HG02981 (cell line): ENCODE results near the gene BMPER.

ENCODE experiments used
- ATAC-seq: cut with Tn5 transposase; IDR thresholded peaks from one replicate; pipeline ENCODE4 v1.9.1; 2021; ENCODE audit warnings: mild to moderate bottlenecking, moderate library complexity; ENCODE audit not compliant: unreplicated experiment

Gene BMPER

DNA sequence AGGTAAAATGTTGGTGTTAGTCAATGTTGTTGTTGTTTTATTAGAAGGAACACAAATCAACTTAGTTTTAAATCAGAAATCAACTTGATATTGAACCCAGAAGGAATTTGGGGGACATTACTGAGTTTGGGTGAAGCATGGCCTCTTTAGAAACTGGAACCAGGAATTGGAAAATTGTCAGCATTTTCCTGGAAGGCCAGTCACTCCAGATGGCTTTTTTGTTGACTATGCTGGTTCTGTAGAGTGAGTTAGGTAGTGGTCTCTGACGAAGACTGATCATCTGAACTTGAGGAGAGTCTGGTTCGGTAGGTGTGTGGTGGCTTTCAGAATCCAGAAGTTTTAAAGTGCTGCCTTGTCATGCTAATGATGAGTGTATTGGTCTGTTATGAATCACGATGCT lies 111.5 kb downstream of the BMPER start:
- ATAC-seq: no peak

DNA sequence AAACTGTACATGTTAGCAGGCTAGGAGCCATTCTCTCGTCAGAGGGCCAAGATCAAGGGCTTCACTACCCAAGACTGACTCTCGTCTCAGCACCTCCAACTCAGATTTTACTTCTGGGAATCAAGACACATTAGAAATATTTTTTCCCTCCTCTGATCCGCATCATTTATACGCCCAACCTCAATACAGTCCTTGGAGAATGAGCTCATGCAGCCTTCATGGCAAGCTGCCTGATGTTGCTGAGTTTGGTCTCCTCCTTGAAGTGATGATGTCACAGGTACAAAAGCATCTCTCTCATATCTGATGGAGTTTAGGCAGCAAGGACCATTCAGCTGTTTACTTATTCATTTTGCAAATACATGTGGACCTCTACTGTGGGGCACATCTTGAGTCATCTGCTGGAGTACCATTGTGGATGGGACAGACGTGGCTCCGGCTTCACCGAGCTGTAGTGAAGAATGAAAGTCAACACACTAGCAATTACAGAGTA lies 114.0 kb downstream of the BMPER start:
- no peak for ATAC-seq

DNA sequence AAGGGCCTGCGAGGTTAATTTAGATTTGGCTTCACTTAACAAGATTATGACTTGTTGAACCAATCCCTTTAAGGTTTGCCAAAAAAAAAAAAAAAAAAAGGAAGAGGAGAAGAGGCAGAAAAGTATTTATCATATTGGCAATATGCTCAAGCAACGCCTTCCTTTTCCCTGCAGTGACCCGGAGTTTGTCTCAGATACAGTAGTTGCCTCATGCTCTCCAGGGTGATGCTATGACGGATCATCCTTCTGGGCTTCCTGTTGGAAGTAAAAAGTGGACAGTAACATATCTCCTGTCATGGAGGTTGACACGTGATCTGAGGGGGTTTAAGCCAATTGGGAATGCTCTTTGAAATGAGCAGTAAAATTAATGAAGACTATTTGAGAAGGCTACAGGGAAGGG lies 117.3 kb downstream of the BMPER start:
- no peak for ATAC-seq

DNA sequence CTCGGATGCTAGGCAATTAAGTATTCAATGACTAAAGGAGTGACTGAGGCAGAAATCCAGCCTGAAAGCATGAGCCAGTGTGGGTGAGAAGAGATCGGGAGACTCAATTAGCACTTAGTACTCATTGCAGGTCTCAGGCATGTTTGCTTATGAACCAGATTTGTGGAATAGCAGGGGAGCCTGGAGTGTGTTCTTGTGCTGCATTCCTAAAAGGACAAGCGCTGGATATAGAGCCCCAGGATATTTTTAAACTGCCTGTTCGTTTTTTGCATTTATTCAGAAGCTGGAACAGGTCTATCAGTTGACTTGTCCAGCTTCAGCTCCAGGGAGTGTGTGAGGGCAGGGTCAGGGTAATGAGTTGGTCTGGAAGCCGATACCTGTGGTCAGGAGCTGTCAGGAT lies 120.3 kb downstream of the BMPER start:
- no peak for ATAC-seq

DNA sequence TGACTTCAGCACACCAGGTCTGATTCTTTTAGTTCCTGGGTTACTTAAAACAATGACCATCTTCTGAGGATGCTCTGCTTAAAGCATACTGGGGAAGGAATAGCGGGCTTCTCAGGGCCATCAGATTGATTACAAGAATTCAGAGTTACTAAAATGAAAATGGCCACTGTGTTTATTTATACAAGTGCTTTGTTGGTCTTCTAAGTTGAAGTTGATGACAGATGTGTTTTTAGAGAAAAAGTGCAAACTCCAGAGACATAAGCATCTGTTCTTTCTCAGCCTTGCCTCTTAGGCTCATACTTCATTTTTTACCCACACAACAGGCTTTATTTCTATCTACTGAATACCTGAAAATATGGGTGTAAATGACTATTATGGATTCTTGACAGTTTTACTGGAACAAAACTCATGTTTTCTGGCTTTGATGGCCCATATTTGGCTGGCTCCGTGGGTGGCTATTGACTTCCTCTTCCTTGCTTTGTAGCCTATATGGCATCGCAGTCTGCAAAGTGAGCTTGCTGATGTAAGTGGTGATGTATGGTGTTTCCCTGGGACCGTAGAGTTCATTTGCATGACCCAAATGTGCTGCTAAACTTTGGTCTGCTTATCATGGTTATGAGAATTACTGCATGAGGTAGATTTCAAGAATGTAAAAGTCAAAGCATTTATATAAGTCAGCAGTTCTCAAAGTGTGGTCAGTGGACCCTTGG lies 121.3 kb downstream of the BMPER start:
- ATAC-seq: no peak

DNA sequence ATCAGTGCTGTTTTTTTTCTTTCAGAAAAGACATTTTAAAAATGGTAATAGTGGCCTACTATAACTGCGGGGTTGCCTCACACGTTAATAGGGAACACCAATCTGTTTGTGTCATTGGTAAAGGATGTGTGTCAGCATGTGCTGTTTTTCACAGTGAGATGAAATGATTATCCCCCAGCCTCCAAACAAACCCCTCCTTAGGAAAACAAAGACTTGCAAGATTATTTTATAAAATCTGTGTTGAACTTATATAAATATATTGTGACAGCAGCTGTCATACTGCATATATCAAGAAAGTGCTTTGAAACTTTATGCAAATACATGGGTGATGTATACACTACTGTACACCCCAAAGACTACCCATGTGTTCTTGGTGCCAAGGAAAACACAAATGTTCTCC lies 125.8 kb downstream of the BMPER start:
- ATAC-seq: no peak

DNA sequence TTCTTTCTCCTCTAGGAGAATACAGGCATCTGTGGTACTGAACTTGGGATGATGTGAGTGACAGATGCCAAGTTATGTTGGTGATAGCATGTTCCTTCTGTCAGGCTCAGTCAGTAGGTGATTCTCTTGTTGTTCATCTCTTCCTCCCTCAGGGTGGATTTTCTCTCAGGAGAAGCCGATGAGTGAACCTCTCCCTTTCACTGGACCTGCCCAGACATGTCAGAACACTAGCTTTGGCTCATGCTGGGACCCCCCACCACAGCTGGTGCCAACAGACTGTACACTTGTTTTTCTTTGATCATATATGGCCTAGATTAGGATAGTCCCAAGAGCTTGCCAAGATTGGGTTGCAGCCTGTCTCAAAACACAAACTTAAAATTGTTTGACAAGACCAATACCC lies 129.4 kb downstream of the BMPER start:
- no peak for ATAC-seq

DNA sequence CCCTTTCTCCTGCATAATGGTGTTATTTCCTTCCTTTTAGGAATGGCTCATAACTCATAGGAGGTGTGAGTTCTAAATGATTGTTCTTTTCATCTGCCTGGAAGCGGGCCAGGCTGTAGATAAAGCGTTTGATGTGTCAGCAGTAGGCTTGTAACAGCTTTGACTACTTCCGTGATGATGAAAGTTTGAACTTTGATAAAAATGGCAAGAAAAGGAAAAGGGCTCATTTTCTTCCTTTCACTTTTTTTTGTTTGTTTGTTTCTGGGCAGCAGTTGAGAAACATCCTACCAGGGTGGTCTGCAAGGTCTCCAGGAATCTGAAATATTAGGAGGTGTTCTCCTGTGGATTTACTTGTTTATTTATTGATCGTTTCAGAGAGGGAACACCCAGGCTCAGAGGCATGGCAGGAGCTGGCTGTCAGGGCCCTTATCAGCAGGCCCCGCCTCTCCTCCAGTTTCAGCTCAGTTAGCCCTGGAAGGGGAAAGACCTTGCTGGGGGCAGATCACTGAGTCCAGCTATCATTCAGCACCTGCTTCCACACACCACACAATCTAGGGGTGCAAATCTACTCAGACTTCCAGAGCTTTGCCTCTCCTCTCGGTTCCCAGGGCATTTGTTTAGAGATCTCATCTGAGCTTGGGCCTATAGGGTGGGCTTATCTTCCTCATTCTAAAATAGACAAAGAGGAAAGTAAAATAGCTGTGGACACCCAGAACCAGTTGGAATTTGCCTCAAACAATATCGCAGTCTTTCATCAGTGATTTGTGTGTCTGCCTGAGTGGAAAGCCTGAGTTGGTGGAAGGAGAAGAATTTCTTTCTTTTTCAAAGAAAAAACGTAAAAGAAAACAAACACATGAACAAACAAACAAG lies 130.9 kb downstream of the BMPER start:
- no peak for ATAC-seq

DNA sequence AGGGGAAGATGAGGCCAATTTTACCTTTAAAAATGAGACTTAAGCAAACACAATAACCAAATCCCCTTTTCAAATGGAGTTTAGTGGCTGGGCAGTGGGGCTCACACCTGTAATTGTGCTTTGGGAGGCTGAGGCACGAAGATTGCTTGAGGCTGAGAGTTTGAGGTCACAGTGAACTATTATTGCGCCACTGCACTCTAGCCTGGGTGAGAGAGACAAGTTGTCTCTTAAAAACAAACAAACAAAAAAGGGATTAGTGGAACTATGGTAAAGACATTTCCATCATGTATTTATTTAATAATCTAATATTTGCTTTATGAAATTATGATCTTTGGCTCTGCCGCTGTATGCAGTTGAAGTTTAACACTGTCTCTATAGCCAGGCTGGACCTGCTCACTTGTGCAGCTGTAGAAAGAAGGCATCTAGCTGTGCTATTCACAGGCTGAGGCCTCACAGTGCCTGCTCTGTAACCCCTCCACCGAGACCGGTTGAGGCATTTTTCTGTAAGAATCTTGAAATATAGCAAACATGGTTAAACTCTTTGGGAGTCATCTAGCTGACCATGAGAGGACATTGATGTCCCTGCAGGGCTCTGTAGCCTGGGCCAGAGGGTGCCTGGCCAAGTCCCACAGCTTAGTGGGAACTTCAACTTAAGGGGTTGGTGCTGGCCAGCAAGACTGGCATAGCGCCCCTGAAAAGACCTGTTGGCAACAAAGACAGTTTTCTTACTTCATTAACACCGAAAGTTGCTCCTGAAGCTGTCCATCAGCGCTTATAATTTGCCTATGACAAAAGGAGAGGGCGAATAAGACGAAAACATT lies 131.8 kb downstream of the BMPER start:
- no peak for ATAC-seq

DNA sequence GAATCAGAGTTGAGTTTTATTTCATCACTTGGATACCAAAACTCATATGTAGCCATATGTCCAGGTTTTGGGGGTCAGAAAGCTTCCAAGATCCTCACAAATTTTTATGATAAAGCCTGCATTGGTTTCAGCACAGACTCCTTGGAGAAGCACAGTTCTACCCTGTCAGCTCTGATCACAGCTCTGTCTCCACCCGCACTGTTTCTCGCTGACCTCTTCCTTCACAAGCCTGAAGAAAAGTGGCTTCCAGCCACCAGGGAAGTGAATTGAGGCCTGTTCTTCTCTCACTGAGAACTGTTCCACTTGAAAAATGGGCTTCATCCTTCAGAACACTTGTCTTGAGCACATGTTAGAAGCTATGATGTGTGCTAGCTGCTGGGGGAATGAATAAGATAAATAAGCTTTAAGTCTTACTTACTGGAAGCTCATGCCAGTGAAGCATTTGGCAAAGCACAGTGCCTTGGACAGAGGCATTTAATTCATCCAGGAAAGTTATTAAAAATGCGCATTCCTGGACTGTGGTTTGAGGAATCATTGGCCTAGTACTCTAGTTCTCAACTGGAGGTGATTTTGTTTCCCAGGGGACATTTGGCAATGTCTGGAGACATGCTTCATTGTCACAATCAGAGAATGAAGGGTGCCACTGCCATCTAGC lies 133.6 kb downstream of the BMPER start:
- no peak for ATAC-seq

DNA sequence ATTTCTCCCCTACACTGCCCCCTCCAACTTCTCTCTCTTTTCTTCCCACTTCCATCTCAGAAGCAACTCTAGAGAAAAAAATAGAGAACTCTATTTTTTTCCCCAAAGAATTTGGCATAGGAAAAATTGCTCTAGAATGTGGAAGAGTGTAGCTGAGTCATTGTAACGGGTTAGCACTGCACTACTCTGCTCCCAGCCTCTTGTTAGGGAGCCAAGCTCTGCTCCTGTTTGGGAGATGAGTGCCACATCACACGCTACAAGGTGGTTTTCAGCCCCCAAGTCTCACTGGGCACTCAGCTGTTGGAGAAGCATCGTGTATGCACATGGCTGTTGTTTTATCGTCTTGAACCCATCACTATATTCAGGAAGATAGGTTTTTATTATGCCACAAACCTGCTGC lies 136.4 kb downstream of the BMPER start:
- ATAC-seq: no peak

DNA sequence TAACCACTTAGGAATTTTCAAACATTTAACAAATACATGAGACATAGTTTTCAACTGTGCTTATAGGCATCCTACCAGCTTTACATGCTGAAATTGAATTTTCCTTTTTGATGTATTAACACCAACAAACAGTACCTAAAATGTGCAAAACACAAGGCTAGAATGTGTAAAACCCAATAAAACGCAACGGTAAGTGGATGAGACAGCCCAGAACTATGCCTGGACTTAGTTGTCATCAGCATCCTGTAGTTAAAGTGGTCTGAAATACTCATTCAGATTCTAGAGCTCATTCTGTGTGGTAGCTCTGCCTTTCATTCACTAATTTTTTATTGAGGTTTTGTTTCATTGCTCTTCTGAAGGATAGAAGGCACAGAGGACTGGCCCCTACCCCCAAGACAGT lies 137.1 kb downstream of the BMPER start:
- ATAC-seq: no peak

DNA sequence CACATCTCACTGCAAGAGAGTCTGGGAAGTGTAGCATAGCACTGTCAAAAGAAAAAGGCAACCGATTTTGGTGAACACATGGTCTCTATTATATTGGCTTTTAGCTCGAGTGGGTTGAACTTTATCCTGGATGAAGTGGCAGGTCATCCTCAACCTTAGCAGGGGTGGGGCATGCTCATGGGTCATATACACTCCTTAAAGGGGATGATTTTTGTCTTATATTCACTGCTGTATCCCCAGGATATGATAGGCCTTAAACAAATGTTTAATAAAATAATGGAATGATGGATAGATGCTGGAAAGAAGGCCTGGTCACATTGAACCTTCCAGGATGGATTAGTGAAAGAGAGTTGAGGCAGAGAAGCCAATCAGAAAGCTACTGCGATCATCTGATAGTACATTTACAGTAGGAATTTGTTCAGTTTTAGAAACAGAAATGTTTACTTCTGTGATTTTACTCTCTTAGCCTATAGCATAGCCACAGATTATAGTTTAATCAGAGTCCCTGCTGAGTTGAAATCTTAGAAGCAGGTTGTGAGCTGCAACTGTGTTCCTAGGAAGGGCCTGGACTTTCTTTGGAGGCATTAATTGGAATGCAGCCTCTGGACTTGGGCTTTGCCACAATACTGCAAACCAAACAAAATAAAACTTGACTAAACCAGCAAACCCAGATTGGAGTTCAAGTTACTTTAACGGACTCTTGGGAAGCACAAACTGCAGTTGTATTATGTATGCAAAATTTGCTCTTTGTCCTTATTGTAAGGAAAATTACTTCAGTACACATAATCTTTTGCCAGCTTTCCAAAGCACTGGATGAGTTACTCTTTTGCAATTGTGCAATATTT lies 138.3 kb downstream of the BMPER start:
- no peak for ATAC-seq

DNA sequence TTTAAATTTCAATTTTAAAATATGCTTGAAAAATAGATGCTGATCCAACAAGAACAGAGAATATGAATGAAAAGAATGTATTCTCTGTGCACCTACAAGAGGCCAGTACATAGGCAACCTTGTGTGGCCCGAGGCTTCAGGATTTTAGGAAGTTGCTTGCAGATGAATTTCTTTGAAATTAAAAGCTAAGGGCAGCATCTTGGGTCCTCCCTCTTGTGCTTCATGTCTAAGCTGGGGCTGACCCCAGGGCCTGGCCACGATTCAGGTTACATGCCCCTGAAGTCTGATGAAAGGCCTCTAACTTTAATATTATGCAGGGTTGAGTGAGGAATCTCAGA lies 138.9 kb downstream of the BMPER start:
- ATAC-seq: no peak

DNA sequence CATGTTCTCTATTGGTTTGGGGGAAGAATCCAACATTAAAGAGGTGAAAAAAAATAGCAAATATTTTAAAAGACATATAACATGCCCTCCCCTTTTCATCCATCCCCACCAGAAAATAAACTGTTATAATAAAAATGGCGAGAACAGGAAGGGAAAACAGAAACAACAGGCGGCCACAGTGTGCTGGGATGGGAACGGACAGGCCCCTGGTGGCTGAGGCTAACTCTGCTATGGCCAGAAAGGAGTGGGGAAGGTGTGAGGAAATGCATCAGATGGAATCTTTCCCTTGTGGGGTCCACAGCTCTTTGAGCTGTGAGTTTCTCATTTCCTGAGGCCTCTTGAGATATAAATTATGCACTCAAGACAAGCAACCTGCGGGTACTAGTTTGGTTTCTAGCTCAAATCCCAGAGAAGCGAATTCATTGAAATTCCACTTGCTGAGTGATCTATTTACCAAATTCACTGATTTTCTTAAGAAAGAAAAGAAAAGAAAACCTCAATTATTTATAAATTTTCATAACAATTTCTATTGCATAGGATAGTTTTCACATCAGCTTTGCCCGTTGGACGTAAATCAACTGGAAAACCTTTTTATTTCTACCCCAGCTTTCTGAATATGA lies 139.5 kb downstream of the BMPER start:
- no peak for ATAC-seq

DNA sequence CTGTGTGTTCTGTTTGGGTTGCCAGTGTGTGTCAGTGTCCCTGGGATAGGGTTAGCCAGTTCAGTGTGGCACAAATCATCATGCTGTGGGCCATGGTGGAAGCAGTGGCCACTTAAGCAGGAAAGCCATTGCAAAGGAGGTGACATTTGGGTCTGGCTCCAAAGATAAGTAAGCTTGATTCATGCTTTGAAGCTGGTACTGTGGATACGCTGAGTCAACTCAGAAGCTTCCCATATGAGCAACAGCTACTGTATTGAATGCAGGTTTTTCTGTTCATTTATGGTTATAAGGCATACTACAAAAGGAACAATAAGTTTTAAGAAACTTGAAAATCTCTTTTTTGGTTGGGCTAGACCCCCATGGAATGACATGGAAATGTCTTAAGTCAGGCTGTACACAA lies 143.1 kb downstream of the BMPER start:
- ATAC-seq: no peak

DNA sequence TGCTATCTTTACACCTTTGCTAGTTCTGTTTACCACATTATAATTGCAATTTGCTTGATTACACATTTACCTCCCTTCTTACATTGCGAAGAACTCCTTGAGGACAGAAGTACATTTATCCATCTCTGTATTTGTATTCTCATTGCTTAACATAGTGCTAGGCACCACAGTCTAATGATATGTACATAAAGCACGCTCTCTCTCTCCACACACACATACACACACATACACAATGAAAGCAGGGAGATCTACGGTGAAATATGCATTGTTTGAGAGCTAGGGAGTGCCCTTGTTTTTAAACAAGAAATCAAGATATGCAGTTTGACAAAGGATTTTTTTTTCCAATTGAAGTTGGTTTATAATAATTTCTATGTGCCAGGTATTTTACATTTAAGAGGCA lies 148.7 kb downstream of the BMPER start:
- ATAC-seq: no peak

DNA sequence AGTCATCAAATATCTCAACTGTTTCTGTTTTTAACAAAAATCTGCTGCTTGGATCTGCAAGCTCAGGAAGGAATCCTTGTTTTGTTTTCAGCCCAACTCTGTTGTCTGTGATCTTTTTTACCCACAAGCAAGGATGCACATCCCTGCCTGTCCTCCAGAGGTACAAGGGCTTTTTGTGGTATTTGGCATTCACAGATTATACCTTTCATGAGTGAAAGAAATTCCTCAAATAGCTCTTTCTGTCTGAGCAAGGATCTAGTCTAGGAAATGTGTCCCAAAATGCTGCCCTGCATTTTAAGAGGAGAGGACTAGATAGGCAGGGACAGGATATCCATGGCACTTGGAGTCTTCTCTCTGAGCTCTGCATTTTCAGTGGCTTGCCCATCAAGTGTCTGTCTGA lies 151.8 kb downstream of the BMPER start:
- no peak for ATAC-seq

DNA sequence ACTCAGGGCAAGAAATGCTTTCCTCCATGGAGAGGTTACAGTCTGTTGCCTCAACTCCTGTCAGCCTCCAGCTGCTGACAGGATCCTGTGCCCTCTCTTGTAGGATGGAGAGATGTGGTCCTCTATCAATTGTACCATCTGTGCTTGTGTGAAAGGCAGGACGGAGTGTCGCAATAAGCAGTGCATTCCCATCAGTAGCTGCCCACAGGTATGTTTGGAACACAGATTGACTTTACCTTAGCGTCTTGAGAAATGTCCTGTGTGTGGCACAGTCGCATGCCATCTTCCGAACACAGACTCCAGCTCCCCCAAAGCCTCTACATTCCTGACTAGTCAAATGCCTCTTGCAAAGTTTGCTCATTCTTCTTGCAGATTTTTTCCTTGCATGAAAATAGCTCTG lies 152.6 kb downstream of the BMPER start:
- no peak for ATAC-seq

DNA sequence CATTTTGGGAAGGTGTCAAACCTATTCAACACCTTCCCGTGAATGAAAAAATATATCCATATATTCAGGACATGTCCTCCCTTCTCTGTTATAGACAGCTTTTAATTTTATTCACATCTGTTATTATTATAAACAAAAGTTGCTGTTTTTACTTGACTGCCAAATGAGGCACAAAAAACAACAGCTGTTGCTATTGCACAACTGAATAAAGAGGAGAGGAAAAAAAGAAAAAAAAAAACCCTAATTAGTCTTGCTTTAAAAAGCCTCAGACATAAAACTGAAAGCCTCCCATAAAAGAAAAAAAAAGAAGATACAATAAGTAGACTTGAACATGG lies 153.4 kb downstream of the BMPER start:
- no peak for ATAC-seq
